Measurements from ENCODE around the gene WNT4.

WNT4 gene

GRCh38 chr1:22118291-22118992 lies 24.5 kb downstream of the WNT4 start:
- peaks cover 52% of the 10 kb centered on the region for H3K4me1 Mint-ChIP-seq
- DNase-seq (ENCODE audit: low spot score in 2 of 2) = no peak

GRCh38 chr1:22117851-22118250 lies 25.0 kb downstream of the WNT4 start:
- H3K27me3 Mint-ChIP-seq = no peaks in the 10 kb centered on the region
- H3K4me3 Mint-ChIP-seq = peak overlapping the region; percentile 6
- H3K9me3 Mint-ChIP-seq = no peaks in the 10 kb centered on the region
- peak overlapping the region; percentile 80 for H3K27ac Mint-ChIP-seq
- ATAC-seq (ENCODE audit: low read depth) (no peak), DNase-seq (ENCODE audit: low spot score in 2 of 2) (no peak)
- peaks cover 11% of the 10 kb centered on the region for H3K36me3 Mint-ChIP-seq
- peaks cover 56% of the 10 kb centered on the region for H3K4me1 Mint-ChIP-seq

More at GRCh38 chr1:22118291-22118992, 24.5 kb downstream of the WNT4 start:
- Mint-ChIP-seq H3K9me3 (no peaks in the 10 kb centered on the region), H3K4me3 (peak overlapping the region; percentile 27), H3K36me3 (peaks cover 7% of the 10 kb centered on the region), H3K27me3 (no peaks in the 10 kb centered on the region), H3K27ac (peak overlapping the region; percentile 80)
- ATAC-seq (ENCODE audit: low read depth) = peak; percentile 11

- Mint-ChIP-seq H3K36me3 (peaks cover 14% of the 10 kb centered on the region), H3K4me1 (peaks cover 58% of the 10 kb centered on the region), H3K27ac (peak overlapping the region; percentile 80)
These were observed 25.7 kb downstream of the WNT4 start for GRCh38 chr1:22117238-22117637.

GRCh38 chr1:22115286-22115685 lies 27.6 kb downstream of the WNT4 start:
- no peak for ATAC-seq (ENCODE audit: low read depth)
- peak overlapping the region; percentile 12 for H3K4me3 Mint-ChIP-seq
- no peak for DNase-seq (ENCODE audit: low spot score in 2 of 2)
- H3K27ac Mint-ChIP-seq = peak overlapping the region; percentile 80
- no peaks in the 10 kb centered on the region for H3K9me3 Mint-ChIP-seq
- H3K36me3 Mint-ChIP-seq = peaks cover 14% of the 10 kb centered on the region
- no peaks in the 10 kb centered on the region for H3K27me3 Mint-ChIP-seq
- H3K4me1 Mint-ChIP-seq = peaks cover 56% of the 10 kb centered on the region

More at GRCh38 chr1:22117238-22117637, 25.7 kb downstream of the WNT4 start:
- H3K4me3 Mint-ChIP-seq = no peak overlapping the region
- DNase-seq (ENCODE audit: low spot score in 2 of 2) = no peak
- H3K27me3 Mint-ChIP-seq = no peaks in the 10 kb centered on the region
- no peaks in the 10 kb centered on the region for H3K9me3 Mint-ChIP-seq
- ATAC-seq (ENCODE audit: low read depth) = no peak

GRCh38 chr1:22114083-22115012 lies 28.5 kb downstream of the WNT4 start:
- peak overlapping the region; percentile 80 for H3K27ac Mint-ChIP-seq
- no peaks in the 10 kb centered on the region for H3K27me3 Mint-ChIP-seq
- DNase-seq (ENCODE audit: low spot score in 2 of 2) (no peak), ATAC-seq (ENCODE audit: low read depth) (no peak)
- peaks cover 14% of the 10 kb centered on the region for H3K36me3 Mint-ChIP-seq
- no peaks in the 10 kb centered on the region for H3K9me3 Mint-ChIP-seq
- no peak overlapping the region for H3K4me3 Mint-ChIP-seq
- peaks cover 53% of the 10 kb centered on the region for H3K4me1 Mint-ChIP-seq

- Mint-ChIP-seq H3K4me1 (peaks cover 39% of the 10 kb centered on the region), H3K27ac (peak overlapping the region; percentile 72), H3K27me3 (no peaks in the 10 kb centered on the region), H3K36me3 (peaks cover 19% of the 10 kb centered on the region), H3K9me3 (no peaks in the 10 kb centered on the region), H3K4me3 (no peak overlapping the region)
- DNase-seq (ENCODE audit: low spot score in 2 of 2) = no peak
- ATAC-seq (ENCODE audit: low read depth) = no peak
These were observed 30.3 kb downstream of the WNT4 start for GRCh38 chr1:22112554-22112953.

GRCh38 chr1:22111620-22112019 lies 31.3 kb downstream of the WNT4 start:
- peaks cover 32% of the 10 kb centered on the region for H3K4me1 Mint-ChIP-seq
- H3K27me3 Mint-ChIP-seq = no peaks in the 10 kb centered on the region
- no peak for DNase-seq (ENCODE audit: low spot score in 2 of 2)
- H3K9me3 Mint-ChIP-seq = no peaks in the 10 kb centered on the region
- peaks cover 22% of the 10 kb centered on the region for H3K36me3 Mint-ChIP-seq
- ATAC-seq (ENCODE audit: low read depth) = no peak
- no peak overlapping the region for H3K4me3 Mint-ChIP-seq
- H3K27ac Mint-ChIP-seq = peak overlapping the region; percentile 70

- Mint-ChIP-seq H3K4me3 (no peak overlapping the region), H3K36me3 (peaks cover 22% of the 10 kb centered on the region), H3K27me3 (no peaks in the 10 kb centered on the region), H3K9me3 (no peaks in the 10 kb centered on the region), H3K4me1 (peaks cover 27% of the 10 kb centered on the region), H3K27ac (peak overlapping the region; percentile 70)
- no peak for ATAC-seq (ENCODE audit: low read depth)
- DNase-seq (ENCODE audit: low spot score in 2 of 2) = no peak
These were observed 31.8 kb downstream of the WNT4 start for GRCh38 chr1:22111115-22111514.

GRCh38 chr1:22110016-22110415 lies 32.9 kb downstream of the WNT4 start:
- ATAC-seq (ENCODE audit: low read depth) = no peak
- Mint-ChIP-seq H3K9me3 (no peaks in the 10 kb centered on the region), H3K27ac (no peak overlapping the region), H3K36me3 (peaks cover 23% of the 10 kb centered on the region), H3K27me3 (no peaks in the 10 kb centered on the region), H3K4me1 (peaks cover 24% of the 10 kb centered on the region), H3K4me3 (no peak overlapping the region)
- no peak for DNase-seq (ENCODE audit: low spot score in 2 of 2)

GRCh38 chr1:22108339-22109105 lies 34.4 kb downstream of the WNT4 start:
- no peak overlapping the region for H3K27ac Mint-ChIP-seq
- no peak for DNase-seq (ENCODE audit: low spot score in 2 of 2)
- peaks cover 23% of the 10 kb centered on the region for H3K36me3 Mint-ChIP-seq
- H3K4me1 Mint-ChIP-seq = peaks cover 35% of the 10 kb centered on the region
- no peaks in the 10 kb centered on the region for H3K9me3 Mint-ChIP-seq
- H3K4me3 Mint-ChIP-seq = no peak overlapping the region
- H3K27me3 Mint-ChIP-seq = no peaks in the 10 kb centered on the region
- no peak for ATAC-seq (ENCODE audit: low read depth)

GRCh38 chr1:22107126-22107525 lies 35.8 kb downstream of the WNT4 start:
- DNase-seq (ENCODE audit: low spot score in 2 of 2) = no peak
- H3K27ac Mint-ChIP-seq = no peak overlapping the region
- peaks cover 38% of the 10 kb centered on the region for H3K4me1 Mint-ChIP-seq
- no peaks in the 10 kb centered on the region for H3K9me3 Mint-ChIP-seq
- H3K36me3 Mint-ChIP-seq = peaks cover 19% of the 10 kb centered on the region
- no peaks in the 10 kb centered on the region for H3K27me3 Mint-ChIP-seq
- ATAC-seq (ENCODE audit: low read depth) = no peak
- H3K4me3 Mint-ChIP-seq = no peak overlapping the region

- DNase-seq (ENCODE audit: low spot score in 2 of 2) (peak in 1 of 2 donors; percentile 46), ATAC-seq (ENCODE audit: low read depth) (peak; percentile 74)
- Mint-ChIP-seq H3K27ac (no peak overlapping the region), H3K9me3 (no peaks in the 10 kb centered on the region), H3K36me3 (peaks cover 19% of the 10 kb centered on the region), H3K27me3 (no peaks in the 10 kb centered on the region), H3K4me1 (peaks cover 41% of the 10 kb centered on the region), H3K4me3 (no peak overlapping the region)
These were observed 37.2 kb downstream of the WNT4 start for GRCh38 chr1:22105611-22106207.

- no peak for DNase-seq (ENCODE audit: low spot score in 2 of 2)
- Mint-ChIP-seq H3K4me3 (no peak overlapping the region), H3K36me3 (peaks cover 19% of the 10 kb centered on the region), H3K27me3 (no peaks in the 10 kb centered on the region), H3K9me3 (no peaks in the 10 kb centered on the region), H3K4me1 (peaks cover 47% of the 10 kb centered on the region), H3K27ac (peak overlapping the region; percentile 91)
- ATAC-seq (ENCODE audit: low read depth) = peak; percentile 74
These were observed 37.9 kb downstream of the WNT4 start for GRCh38 chr1:22104865-22105437.

All from memory B cell (primary cell).